Parathyroid adenoma (tissue), 2 donors: ENCODE data around the gene SCN1B.

Source experiments
- H2AFZ ChIP-seq: fragments of 300-600 bp; sonication (generic); one replicate; pipeline ENCODE4 v1.7.0; 2017; ENCODE audit warnings: antibody characterized with exemption, mild to moderate bottlenecking
- H3K27ac ChIP-seq: fragments of 300-600 bp; sonication (generic); one replicate; pipeline ENCODE4 v1.7.0; 2017
- H3K27me3 ChIP-seq: fragments of 300-600 bp; sonication (generic); one replicate; pipeline ENCODE4 v1.7.0; 2017; ENCODE audit warnings: low read length; ENCODE audit not compliant: control insufficient read depth, insufficient read depth
- H3K36me3 ChIP-seq: fragments of 300-600 bp; sonication (generic); one replicate; pipeline ENCODE4 v1.7.0; 2017; ENCODE audit warnings: low read length; ENCODE audit not compliant: control insufficient read depth, insufficient read depth
- H3K4me1 ChIP-seq: fragments of 300-600 bp; sonication (generic); one replicate; pipeline ENCODE4 v1.7.0; 2017; ENCODE audit warnings: control low read depth
- H3K4me2 ChIP-seq: fragments of 300-600 bp; sonication (generic); one replicate; pipeline ENCODE4 v1.7.0; 2017; ENCODE audit warnings: low read length
- H3K4me3 ChIP-seq: fragments of 300-600 bp; sonication (generic); one replicate; pipeline ENCODE4 v1.7.0; 2017; ENCODE audit warnings: low read depth, low read length
- H3K79me2 ChIP-seq: fragments of 300-600 bp; sonication (generic); one replicate; pipeline ENCODE4 v1.7.0; 2017; ENCODE audit warnings: control low read depth
- H3K9ac ChIP-seq: fragments of 300-600 bp; sonication (generic); one replicate; pipeline ENCODE4 v1.7.0; 2017; ENCODE audit warnings: mild to moderate bottlenecking
- H3K9me3 ChIP-seq: fragments of 300-600 bp; sonication (generic); one replicate; pipeline ENCODE4 v1.7.0; 2017; ENCODE audit warnings: low read length; ENCODE audit not compliant: control insufficient read depth
- TF ChIP-seq, protein P1 (sequence below): fragments of 300-600 bp; sonication (generic); IDR thresholded peaks from one replicate; pipeline ENCODE4 v1.7.0; 2017; ENCODE audit warnings: antibody characterized with exemption, mild to moderate bottlenecking
- donor health status: primary hyperparathyroidism.

Gene SCN1B

DNA sequence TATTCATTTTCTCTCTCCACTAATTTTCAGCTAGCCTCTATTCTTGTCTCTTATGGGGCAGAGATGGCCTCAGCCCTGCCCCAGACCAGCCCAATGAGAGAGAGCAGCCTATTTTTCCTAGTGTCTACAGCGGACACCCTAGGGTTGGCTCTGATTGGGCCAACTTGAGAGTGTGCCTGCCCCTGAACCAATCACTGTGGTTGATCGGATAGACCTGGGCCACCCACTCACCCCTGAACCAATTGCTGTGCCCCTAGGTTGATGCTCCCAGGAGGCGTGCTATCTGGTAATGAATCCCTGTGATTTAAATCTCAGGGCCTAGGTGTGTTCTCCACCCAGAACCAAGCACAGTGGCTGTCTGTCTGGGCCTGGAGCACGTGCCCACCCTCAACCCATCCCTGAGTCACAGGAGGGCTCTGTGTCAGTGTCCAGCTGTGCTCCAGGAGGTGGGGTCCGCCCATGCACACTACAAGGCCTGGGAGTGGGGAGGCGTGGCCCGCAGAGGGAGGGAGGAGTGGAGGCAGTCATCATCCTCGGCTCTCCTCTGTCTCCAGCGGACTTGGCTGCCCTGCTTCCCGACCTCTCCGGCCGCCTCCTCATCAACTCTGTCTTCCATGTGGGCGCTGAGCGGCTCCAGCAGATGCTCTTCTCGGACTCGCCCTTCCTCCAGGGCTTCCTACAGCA lies 14.9 kb upstream of the SCN1B start:
- Histone ChIP-seq H3K9ac (no peak overlapping the region), H3K27ac (no peak overlapping the region), H2AFZ (no peak overlapping the region), H3K4me3 (no peak overlapping the region), H3K9me3 (no peaks in the 10 kb centered on the region), H3K4me2 (no peak overlapping the region), H3K27me3 (no peaks in the 10 kb centered on the region), H3K4me1 (no peaks in the 10 kb centered on the region), H3K79me2 (peaks cover 5% of the 10 kb centered on the region), H3K36me3 (no peaks in the 10 kb centered on the region)
- TF ChIP-seq, protein P1, sequence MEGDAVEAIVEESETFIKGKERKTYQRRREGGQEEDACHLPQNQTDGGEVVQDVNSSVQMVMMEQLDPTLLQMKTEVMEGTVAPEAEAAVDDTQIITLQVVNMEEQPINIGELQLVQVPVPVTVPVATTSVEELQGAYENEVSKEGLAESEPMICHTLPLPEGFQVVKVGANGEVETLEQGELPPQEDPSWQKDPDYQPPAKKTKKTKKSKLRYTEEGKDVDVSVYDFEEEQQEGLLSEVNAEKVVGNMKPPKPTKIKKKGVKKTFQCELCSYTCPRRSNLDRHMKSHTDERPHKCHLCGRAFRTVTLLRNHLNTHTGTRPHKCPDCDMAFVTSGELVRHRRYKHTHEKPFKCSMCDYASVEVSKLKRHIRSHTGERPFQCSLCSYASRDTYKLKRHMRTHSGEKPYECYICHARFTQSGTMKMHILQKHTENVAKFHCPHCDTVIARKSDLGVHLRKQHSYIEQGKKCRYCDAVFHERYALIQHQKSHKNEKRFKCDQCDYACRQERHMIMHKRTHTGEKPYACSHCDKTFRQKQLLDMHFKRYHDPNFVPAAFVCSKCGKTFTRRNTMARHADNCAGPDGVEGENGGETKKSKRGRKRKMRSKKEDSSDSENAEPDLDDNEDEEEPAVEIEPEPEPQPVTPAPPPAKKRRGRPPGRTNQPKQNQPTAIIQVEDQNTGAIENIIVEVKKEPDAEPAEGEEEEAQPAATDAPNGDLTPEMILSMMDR: no peak

DNA sequence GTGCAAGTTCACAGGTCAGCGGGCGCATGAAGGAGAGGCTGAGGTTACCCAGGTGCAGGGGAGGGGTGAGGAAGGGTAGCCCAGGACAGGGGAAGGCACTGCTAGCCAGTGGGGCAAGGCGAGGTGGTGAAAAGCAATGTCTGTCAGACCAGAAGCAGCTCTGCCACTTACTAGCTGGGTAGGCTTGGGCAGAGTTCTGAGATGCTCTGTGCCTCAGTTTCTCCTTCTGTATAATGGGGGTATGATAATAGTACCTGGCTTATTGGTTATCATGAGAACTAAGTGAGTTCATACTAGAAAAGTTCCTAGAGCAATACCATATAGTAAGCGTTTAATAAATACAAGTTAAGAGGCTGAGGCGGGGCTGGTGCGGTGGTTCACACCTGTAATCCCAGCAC lies 14.3 kb upstream of the SCN1B start:
- Histone ChIP-seq H3K4me2 (no peak overlapping the region), H3K4me3 (no peak overlapping the region), H3K27me3 (no peaks in the 10 kb centered on the region), H2AFZ (no peak overlapping the region), H3K79me2 (peaks cover 5% of the 10 kb centered on the region), H3K9me3 (no peaks in the 10 kb centered on the region), H3K4me1 (no peaks in the 10 kb centered on the region), H3K27ac (no peak overlapping the region), H3K9ac (no peak overlapping the region), H3K36me3 (no peaks in the 10 kb centered on the region)
- TF ChIP-seq, protein P1: no peak

DNA sequence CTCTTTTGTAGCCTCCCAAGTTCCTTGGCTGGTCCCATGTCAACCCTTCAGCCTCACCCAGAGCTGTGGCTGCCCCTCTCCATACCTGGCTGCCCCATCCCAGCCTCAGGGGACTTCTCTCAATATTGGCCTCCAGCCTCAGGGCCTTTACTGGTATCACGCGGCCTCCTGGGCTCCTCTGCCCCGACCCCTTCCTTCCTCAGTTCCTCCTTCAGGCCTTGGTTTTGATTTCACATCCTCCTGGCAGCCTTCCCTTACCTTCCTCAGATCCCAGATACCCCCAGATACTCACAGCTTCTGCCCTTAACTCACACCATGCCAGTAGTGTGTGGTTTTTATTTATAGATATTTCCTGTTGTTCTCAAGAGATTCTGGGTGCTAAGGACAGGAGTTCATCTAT lies 12.8 kb upstream of the SCN1B start:
- no peak overlapping the region for H3K4me2 ChIP-seq
- no peak overlapping the region for H2AFZ ChIP-seq
- no peak overlapping the region for H3K4me3 ChIP-seq
- no peaks in the 10 kb centered on the region for H3K9me3 ChIP-seq
- H3K27me3 ChIP-seq: no peaks in the 10 kb centered on the region
- peaks cover 5% of the 10 kb centered on the region for H3K79me2 ChIP-seq
- H3K9ac ChIP-seq: no peak overlapping the region
- H3K36me3 ChIP-seq: no peaks in the 10 kb centered on the region
- TF ChIP-seq, protein P1: no peak
- no peaks in the 10 kb centered on the region for H3K4me1 ChIP-seq
- H3K27ac ChIP-seq: no peak overlapping the region

DNA sequence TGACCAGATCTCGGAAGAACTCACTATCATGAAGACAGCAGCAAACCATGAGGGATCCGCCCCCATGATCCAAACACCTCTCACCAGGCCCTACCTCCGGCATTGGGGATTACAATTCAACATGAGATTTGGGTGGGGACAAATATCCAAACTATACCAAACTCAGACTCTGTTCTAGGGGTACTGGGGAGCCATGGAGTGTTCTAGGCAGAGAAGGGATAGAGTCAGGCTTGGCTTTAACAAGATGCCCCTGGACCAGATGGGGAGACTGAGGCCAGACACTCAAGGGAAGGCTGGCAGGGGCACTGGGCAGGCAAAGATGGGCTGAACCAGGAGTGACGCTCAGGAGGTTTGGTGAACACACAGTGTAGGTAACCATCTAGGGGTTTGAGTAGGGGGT lies 11.9 kb upstream of the SCN1B start:
- Histone ChIP-seq H3K79me2 (peaks cover 5% of the 10 kb centered on the region), H3K4me2 (no peak overlapping the region), H3K36me3 (no peaks in the 10 kb centered on the region), H3K4me1 (no peaks in the 10 kb centered on the region), H3K9me3 (no peaks in the 10 kb centered on the region), H3K27me3 (no peaks in the 10 kb centered on the region), H2AFZ (no peak overlapping the region), H3K4me3 (no peak overlapping the region), H3K27ac (no peak overlapping the region), H3K9ac (no peak overlapping the region)
- TF ChIP-seq, protein P1: no peak

DNA sequence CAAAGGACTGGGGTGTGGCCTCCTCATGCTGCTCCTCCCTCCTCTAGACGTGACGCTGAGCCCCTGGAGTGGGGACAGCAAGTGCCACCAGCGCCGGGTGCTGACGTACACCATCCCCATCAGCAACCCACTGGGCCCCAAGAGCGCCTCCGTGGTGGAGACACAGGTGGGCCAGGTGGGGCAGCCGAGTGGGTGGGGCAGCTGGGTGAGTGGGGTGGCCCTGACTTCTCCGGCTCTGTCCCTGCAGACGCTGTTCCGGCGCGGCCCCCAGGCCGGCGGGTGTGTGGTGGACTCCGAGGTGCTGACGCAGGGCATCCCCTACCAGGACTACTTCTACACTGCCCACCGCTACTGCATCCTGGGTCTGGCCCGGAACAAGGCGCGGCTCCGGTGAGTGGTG lies 11.1 kb upstream of the SCN1B start:
- Histone ChIP-seq H3K9me3 (no peaks in the 10 kb centered on the region), H3K4me1 (no peaks in the 10 kb centered on the region), H3K4me3 (no peak overlapping the region), H3K4me2 (no peak overlapping the region), H3K27ac (no peak overlapping the region), H3K36me3 (no peaks in the 10 kb centered on the region), H3K79me2 (no peaks in the 10 kb centered on the region), H3K9ac (no peak overlapping the region), H2AFZ (no peak overlapping the region), H3K27me3 (no peaks in the 10 kb centered on the region)
- TF ChIP-seq, protein P1: no peak
